HG03520 (cell line): Measurements from ENCODE around the gene BORCS5.
A peak's percentile ranks its signal among the peaks of the same experiment; 100 is the strongest.
"Not testable (repeated sequence)": the region's sequence is repeated elsewhere in the genome, so short reads cannot be mapped to it uniquely, and the experiment has no call there.

Experiments used
- ATAC-seq: cut with Tn5 transposase; IDR thresholded peaks from one replicate; pipeline ENCODE4 v1.9.1; 2021; ENCODE audit warnings: mild to moderate bottlenecking, moderate library complexity; ENCODE audit not compliant: unreplicated experiment

The BORCS5 gene

GRCh38 chr12:12452326-12452902 lies 95.5 kb downstream of the BORCS5 start:
- ATAC-seq, result no peak

GRCh38 chr12:12453635-12454034 lies 96.8 kb downstream of the BORCS5 start:
- ATAC-seq, result no peak

GRCh38 chr12:12454315-12454714 lies 97.4 kb downstream of the BORCS5 start:
- ATAC-seq, result no peak

DNA sequence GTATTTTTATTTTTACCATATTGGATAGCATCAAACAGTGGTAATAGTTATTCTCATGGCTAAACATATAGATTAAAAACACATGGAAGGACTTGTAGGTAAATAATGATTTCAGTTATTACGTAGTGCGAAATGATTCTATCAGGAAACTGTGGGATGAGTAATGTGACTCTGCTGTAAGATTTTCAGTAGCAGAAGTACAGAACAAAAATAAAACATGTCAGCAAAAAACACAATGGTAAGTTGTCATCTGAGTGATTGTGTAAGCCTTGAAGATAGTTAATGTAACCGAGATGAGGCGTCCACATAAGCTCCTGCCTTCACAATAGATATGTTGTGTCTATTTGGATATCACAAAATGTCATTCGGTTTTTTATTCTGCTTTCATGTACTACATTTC lies 99.8 kb downstream of the BORCS5 start:
- ATAC-seq, result no peak

DNA sequence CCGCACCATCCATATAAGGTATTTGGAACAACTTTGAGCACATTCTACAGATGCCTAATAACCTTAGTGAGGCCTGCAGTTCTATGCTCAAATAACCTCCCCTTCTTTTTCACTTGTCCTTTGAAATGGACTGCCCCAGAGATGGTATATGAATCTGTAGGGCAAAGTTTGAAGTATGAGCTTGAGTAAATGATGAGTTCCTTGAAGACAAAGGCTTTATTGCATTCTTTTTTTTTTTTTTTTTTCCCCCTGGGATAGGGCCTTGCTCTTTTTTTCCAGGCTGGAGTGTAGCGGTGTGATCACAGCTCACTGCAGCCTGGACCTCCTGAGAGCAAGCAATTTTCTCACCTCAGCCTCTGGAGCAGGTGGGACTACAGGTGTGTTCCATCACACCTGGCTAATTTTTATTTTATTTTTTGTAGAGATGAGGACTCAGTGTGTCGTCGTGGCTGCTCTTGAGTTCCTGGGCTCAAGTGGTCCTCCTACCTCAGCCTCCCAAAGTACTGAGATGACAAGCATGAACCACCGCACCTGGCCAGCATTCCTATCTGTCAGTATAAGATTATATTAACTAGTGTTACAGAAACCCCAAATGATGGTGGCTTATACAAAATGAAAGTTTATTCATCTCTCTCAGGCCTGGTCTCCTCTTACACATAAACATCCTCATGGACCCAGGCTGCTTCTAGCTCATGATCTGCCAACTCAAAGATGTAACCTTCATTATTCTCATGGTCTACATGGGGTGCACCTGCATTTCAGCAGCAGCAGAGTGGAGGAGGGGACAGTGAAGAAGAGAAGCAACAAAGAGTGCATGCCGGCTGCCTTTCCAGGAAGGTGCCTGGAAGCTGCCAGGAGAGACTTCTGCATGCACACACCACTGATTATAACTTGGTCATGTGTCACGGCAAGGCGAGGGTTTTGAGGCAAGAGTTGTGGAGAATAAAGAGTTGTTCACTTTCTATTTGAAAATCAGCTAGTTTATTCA lies 104.4 kb downstream of the BORCS5 start:
- ATAC-seq, result no peak

DNA sequence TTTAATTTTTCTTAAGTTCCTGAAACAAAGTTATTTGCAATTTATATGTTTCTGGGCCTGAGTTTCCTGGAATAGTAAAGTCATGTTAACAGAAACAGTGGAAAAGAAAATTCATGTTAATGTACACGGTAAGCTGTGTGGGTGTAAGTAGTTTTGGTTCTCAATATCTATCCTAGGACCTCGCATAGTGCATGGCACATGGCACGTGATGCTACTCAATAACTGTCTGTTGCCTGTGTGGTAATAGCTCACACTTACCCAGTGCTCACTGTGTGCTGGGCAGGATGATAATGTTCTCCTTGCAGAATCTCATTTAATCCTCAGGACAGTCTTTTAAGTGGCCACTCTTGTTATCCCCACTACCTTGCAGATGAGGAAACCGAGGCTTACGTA lies 105.0 kb downstream of the BORCS5 start:
- no peak for ATAC-seq

DNA sequence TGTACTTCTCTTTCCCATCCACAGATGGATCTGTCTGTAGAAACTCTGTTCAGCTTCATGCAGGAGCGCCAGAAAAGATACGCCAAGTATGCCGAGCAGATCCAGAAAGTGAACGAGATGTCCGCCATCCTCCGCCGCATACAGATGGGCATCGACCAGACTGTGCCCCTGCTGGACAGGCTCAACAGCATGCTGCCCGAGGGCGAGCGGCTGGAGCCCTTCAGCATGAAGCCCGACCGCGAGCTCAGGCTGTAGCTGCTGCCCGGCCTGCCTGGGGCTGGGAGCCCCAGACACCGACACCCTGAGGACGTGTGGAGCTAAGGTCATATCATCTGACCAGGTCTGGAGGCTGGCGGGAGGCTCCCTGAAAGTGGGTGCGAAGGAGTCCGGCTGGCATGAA lies 108.6 kb downstream of the BORCS5 start:
- ATAC-seq, result no peak

DNA sequence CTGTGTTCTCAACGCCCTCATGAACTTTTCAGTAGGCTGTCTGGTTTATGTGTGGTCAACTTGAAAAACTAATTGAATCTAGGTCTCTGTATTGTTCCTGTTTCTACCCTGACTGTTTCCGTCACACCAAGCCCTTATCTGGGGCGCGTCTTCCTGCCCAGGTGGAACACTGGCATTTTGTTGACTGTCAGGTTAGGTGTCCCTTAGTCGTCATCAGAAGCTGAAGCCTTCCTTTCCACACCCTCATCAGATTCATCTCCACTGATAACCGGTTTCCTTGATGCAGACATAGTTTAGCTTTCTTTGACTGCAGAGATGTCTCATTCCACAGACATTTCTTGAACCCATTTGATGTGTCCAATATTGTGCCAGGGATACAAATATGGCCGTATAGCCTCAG lies 109.3 kb downstream of the BORCS5 start:
- no peak for ATAC-seq

- no peak for ATAC-seq
Measured at GRCh38 chr12:12467264-12467663, 110.4 kb downstream of the BORCS5 start.

DNA sequence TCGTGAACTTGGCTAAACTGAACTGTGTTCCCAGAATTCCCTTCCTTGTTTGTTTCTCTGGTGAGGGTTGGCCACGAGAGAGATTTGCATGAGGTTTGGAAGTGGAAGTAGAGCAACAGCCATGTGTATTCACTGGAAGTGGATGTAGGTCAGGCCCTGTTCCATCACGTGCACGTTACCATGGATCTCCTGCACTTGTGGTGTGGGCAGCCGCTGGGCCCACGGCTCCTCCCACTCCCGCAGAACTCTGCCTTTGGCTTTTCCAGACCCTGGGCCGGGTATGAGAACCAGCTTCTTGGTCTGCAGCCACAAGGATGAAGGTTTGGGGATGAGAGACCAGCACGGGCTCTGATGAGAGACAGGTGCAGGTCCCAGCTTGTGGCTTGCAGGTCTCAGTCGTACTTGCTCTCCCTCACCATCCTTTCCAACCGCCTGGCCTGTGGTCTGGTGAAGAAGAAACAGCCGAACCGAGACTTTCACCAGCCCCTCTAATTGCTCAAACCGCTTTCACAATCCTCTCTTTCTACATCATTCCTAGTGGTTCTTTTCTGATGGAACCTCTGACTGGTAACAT lies 110.9 kb downstream of the BORCS5 start:
- ATAC-seq, result no peak

GRCh38 chr12:12468575-12468974 lies 111.7 kb downstream of the BORCS5 start:
- ATAC-seq, result no peak

GRCh38 chr12:12469386-12469785 lies 112.5 kb downstream of the BORCS5 start:
- no peak for ATAC-seq

DNA sequence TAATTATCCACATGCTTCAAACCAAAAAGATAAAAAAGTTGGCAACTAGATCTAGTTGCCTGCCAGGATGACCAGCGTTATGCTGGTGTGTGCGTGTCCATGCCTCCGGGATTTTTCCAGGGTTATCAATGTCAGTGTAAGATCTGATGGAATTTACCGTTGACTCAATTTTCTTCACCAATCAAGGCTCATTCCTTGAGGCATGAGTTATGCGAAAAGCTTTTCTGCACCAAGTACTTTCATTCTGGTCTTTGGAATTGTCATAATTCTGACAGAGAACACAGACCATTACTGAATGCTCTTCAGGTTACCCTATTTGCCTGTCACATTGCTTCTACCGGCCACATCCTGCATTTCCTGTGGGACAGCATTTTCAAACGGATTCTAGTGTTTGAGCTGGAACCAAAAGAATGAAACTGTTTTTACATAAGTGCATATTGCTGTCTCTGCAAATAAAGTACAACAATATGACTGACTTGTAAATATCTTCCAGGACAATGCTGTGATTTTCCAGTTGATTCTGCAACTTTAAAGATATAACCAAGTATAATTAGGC lies 114.0 kb downstream of the BORCS5 start:
- no peak for ATAC-seq

DNA sequence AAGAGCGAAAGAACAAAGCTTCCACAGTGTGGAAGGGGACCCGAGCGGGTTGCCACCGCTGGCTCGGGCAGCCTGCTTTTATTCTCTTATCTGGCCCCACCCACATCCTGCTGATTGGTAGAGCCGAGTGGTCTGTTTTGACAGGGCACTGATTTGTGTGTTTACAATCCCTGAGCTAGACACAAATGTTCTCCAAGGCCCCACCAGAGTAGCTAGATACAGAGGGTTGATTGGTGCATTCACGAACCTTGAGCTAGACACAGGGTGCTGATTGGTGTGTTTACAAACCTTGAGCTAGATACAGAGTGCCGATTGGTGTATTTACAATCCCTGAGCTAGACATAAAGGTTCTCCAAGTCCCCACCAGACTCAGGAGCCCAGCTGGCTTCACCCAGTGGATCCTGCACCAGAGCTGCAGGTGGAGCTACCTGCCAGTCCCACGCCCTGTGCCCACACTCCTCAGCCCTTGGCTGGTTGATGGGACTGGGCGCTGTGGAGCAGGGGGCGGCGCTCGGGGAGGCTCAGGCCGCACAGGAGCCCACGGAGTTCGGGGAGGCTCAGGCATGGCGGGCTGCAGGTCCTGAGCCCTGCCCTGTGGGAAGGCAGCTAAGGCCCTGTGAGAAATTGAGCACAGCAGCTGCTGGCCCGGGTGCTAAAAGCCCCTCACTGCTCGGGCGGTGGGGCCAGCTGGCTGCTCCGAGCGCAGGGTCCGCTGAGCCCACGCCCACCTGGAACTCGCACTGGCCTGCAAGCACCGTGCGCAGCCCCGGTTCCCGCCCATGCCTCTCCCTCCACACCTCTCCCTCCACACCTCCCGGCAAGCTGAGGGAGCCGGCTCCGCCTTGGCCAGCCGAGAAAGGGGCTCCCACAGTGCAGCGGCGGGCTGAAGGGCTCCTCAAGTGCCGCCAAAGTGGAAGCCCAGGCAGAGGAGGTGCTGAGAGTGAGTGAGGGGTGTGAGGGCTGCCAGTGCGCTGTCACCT lies 115.4 kb downstream of the BORCS5 start:
- ATAC-seq, result not testable (repeated sequence)

- no peak for ATAC-seq
Measured at GRCh38 chr12:12473223-12473622, 116.3 kb downstream of the BORCS5 start.

DNA sequence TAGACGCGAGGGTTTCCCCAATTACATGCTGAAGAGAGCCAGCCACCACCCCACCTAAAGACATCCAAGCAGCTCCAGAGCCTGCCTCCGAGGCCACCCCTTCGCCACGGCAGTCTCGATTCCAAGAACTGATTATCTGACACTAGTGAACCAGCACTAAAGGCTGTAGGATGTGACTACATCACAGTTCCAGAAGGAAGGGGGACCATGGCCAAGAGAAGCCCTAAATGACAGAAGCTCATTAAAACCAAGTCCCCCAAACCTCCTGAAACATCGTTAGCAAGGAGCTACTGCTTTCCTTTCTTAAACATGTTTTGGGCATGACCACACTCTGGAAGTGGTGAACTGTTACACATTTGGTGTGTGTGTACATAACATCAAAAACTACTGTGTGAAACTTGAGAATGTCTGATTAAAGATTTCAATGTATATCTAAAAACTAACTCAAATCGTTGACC lies 117.6 kb downstream of the BORCS5 start:
- ATAC-seq, result peak; percentile 38

DNA sequence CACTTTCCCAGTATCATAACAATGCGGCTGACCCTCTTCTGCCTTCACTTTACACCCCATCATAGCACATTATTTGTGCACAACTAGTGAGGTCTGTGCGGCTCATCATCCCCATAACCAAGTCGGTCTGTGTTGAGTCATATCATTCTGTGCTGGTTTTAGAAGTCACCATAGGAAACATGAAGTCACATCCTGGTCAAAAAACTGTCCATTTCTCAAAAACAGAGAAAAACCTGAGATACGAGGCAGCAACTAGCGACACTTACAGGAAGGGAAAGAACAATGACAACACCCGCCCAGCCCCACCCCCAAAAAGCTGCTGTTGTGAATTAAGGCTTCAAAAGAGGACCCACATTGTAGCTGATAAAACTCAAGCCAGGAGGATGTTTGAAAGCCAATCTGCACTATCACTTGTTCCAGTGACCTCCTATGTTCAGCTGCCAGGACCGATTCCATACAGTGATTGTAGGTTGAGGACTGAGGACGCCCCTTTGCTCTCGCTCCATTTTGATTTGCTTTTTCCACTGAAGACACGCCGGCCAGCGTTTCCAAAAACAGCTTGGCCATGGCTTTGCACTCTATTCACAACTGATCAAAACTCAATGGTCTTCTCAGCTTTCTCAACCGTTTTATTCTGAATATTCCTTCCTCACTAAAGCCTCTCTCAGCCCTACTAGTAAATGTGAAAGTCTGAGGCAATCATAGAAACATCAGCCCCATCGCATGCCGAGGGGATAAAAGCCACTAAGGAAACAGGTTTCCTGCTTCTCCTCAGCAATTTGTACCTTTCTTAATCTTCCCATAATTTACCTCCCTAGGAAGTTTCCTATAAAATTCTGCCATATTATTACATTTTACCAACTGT lies 118.3 kb downstream of the BORCS5 start:
- ATAC-seq, result peak; percentile 95

DNA sequence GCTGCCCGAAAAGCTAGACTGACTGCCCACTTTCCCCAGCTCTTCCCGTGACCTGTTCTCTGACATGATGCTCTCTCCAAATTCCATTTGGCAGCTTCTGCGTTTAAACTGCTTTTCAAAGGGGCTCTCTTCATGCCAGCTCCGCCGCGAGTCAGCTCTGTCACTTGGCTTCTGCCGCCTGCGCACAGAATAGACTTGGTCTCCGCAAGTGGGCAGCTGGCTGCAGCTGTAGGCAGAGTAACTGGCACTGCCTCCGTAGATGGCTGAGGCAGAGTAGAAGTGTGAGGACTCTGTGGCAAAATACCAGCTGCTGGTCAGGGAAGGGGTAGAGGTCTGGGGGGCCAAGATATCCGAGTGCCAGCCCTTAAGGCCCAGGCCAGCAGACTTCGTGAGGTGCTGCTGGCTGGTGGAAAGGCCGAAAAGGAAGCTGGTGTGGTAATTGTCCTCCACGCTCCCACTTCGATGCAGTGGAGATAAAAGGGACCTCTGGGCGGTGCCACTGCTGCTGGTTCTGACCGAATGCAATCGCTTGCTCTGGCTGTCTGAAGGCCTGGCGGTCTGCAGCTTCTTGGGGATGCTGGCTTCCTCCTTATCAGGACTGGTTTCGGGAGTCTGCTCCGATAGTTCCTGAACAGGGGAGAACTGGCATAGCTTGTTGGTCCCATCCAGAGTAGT lies 120.1 kb downstream of the BORCS5 start:
- ATAC-seq, result no peak

GRCh38 chr12:12477532-12477890 lies 120.6 kb downstream of the BORCS5 start:
- no peak for ATAC-seq
